A673 (cell line): ENCODE measurements around the gene NQO2. TPM values are rescaled to one million over a fixed set of nuclear protein-coding genes. Genes with fewer than 3 reads are reported as not detected.
A peak's percentile ranks its signal among the peaks of the same experiment; 100 is the strongest.

Experiments used
- BruUV-seq: library from RNA; stranded (reverse); fragments of 400-500 nt; replicated peaks from 2 replicates; lab custom pipeline; 2021; lab: Mats Ljungman, UMichigan
- CTCF ChIA-PET: fragments of 300-600 bp; sonication (Branson Sonifier 250); formaldehyde crosslinking; loops from one replicate; lab custom pipeline; 2022; ENCODE audit warnings: antibody characterized with exemption; lab: Charles Lee
- POLR2A ChIA-PET: fragments of 300-600 bp; sonication (Branson Sonifier 250); formaldehyde crosslinking; loops from one replicate; lab custom pipeline; 2022; ENCODE audit warnings: antibody characterized with exemption; ENCODE audit not compliant: low non-redundant PET; lab: Charles Lee
- DNase-seq: peaks from one replicate; pipeline ENCODE4 v3.0.0-alpha.2; 2015; ENCODE audit warnings: low spot score
- H3K27ac ChIP-seq: fragments of 200-600 bp; sonication (generic); 2 replicates; pipeline ENCODE4 v1.5.1; 2016; ENCODE audit warnings: mixed run types, low read depth, mild to moderate bottlenecking, mixed read lengths, antibody characterized with exemption, low read length; ENCODE audit not compliant: poor library complexity, severe bottlenecking
- H3K27me3 ChIP-seq: fragments of 200-600 bp; sonication (generic); replicated peaks from 2 replicates; pipeline ENCODE4 v1.6.1; 2017; ENCODE audit warnings: mixed run types, low read depth, mild to moderate bottlenecking, mixed read lengths, antibody characterized with exemption, low read length; ENCODE audit not compliant: insufficient read depth, poor library complexity
- H3K36me3 ChIP-seq: fragments of 200-600 bp; sonication (generic); 2 replicates; pipeline ENCODE4 v1.6.1; 2016; ENCODE audit warnings: mixed run types, mild to moderate bottlenecking, mixed read lengths, antibody characterized with exemption, low read length; ENCODE audit not compliant: insufficient read depth, poor library complexity, severe bottlenecking
- H3K4me1 ChIP-seq: fragments of 200-600 bp; sonication (generic); 2 replicates; pipeline ENCODE4 v1.6.1; 2017; ENCODE audit warnings: mixed run types, mild to moderate bottlenecking, mixed read lengths, antibody characterized with exemption, low read length; ENCODE audit not compliant: insufficient read depth, poor library complexity, severe bottlenecking
- H3K4me3 ChIP-seq: fragments of 200-600 bp; sonication (generic); 2 replicates; pipeline ENCODE4 v1.5.1; 2016; ENCODE audit warnings: low read depth, mixed run types, mild to moderate bottlenecking, mixed read lengths, low read length; ENCODE audit not compliant: poor library complexity, severe bottlenecking
- H3K9me3 ChIP-seq: fragments of 200-600 bp; sonication (generic); 2 replicates; pipeline ENCODE4 v1.6.1; 2016; ENCODE audit warnings: mixed run types, low read depth, mild to moderate bottlenecking, mixed read lengths, antibody characterized with exemption, low read length; ENCODE audit not compliant: poor library complexity, severe bottlenecking
- CTCF ChIP-seq: fragments of 300-800, 200-600 bp; sonication (generic); conservative IDR thresholded peaks from 2 replicates; pipeline ENCODE4 v1.5.1; 2017; ENCODE audit warnings: low read depth, mild to moderate bottlenecking, antibody characterized with exemption, low read length, moderate library complexity, mixed read lengths
- EZH2 ChIP-seq: fragments of 200-600 bp; sonication (generic); IDR thresholded peaks from 2 replicates; pipeline ENCODE4 v1.6.1; 2017; ENCODE audit warnings: borderline replicate concordance, low read depth, mild to moderate bottlenecking, mixed read lengths, antibody characterized with exemption, low read length; ENCODE audit not compliant: poor library complexity, severe bottlenecking
- intact Hi-C: fragments of 100-400 bp; cut with micrococcal nuclease; formaldehyde crosslinking; loops from one replicate; pipeline ENCODE4 v1.10.0; 2022; ENCODE audit not compliant: unreplicated experiment
- total RNA-seq: library from RNA; stranded (reverse); gene quantifications from 2 replicates; pipeline ENCODE4 v1.2.3, GENCODE V29; 2021

NQO2 gene
- total RNA-seq, 1 experiment from 2014 or later, result 97.3 TPM

DNA sequence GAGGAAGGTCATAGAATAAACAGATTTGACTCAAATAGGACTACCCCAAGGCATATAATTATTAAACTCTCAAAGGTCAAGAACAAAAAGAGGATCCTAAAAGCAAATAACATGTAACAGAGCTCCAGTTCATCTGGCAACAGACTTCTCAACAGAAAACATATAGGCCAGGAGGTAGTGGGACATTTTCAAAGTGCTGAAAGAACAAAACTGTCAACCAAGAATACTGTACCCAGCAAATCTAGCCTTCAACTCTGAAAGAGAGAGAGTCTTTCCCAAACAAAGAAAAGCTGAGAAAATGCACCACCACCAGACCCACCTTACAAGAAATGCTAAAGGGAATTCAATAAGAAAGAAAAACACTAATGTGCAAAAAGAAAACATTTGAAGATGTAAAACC is 11.9 kb downstream of the NQO2 start:
- peaks cover 18% of the 10 kb centered on the region for H3K9me3 ChIP-seq
- H3K27ac ChIP-seq, result no peak overlapping the region
- BruUV-seq, result no TSS peak
- no peak for DNase-seq
- intact Hi-C loops, result no loop called here
- no peaks in the 10 kb centered on the region for H3K4me1 ChIP-seq
- no peak for TF ChIP-seq EZH2
- no peak for TF ChIP-seq CTCF
- POLR2A ChIA-PET, result no interaction called here
- no peaks in the 10 kb centered on the region for H3K27me3 ChIP-seq
- peaks cover 59% of the 10 kb centered on the region for H3K36me3 ChIP-seq
- CTCF ChIA-PET, result no interaction called here
- H3K4me3 ChIP-seq, result no peak overlapping the region

GRCh38 chr6:3013486-3013885 is 13.8 kb downstream of the NQO2 start:
- intact Hi-C loops, result no loop called here
- no TSS peak for BruUV-seq
- CTCF ChIA-PET, result no interaction called here
- no peaks in the 10 kb centered on the region for H3K4me1 ChIP-seq
- POLR2A ChIA-PET, result interaction anchor here (0.5 kb wide), 1 partner anchor 9 kb away, joined by 4 read pairs; no protein-coding TSS in a partner anchor
- H3K4me3 ChIP-seq, result no peak overlapping the region
- H3K27ac ChIP-seq, result peak overlapping the region; percentile 23
- TF ChIP-seq CTCF (no peak), EZH2 (no peak)
- no peak for DNase-seq
- H3K9me3 ChIP-seq, result peaks cover 18% of the 10 kb centered on the region
- no peaks in the 10 kb centered on the region for H3K27me3 ChIP-seq
- H3K36me3 ChIP-seq, result peaks cover 53% of the 10 kb centered on the region

DNA sequence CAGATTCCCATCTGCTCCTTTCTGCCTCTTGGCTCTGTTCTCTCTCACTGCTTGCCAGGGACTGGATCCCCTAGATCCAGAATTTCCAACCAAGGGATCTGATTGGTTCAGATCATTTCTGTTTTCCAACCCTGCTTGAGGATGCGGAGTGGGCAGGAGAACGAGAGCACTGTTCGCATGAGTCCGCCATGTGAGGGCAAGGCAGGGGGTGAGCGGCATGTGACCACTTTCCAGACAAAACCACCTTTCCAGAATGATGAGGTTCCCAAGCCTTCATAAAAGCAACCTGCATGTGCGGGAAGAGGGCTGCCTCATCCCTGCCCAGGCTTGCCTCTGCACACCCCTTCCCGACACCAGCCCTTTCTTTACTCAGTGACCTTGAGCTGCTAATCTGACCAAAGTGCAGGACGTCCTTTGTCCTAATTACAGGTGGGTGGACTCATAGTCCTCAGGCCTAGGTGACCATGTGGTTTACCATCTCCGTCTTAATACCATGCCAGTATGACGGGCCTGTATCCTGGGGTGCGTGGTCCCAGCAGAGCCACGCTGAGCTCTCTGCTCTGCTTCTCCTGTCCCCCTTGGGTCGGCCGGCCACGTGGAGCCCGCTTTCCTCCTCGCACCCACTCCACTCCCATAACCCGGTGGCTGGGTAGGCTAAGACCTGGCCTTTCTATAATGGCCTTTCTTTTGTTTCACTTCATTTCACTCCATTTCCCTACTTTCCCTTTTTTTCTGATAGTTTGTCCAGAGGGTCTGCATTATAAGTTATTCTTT is 14.4 kb downstream of the NQO2 start:
- CTCF ChIA-PET, result no interaction called here

GRCh38 chr6:3014675-3015066 is 15.0 kb downstream of the NQO2 start:
- Histone ChIP-seq H3K9me3 (peaks cover 18% of the 10 kb centered on the region), H3K36me3 (peaks cover 59% of the 10 kb centered on the region), H3K27me3 (no peaks in the 10 kb centered on the region), H3K4me1 (peaks cover 3% of the 10 kb centered on the region), H3K4me3 (no peak overlapping the region), H3K27ac (no peak overlapping the region)
- ChIA-PET POLR2A (no interaction called here), CTCF (no interaction called here)
- no peak for DNase-seq
- TF ChIP-seq EZH2 (no peak), CTCF (no peak)
- intact Hi-C loops, result no loop called here
- BruUV-seq, result no TSS peak

More for the DNA sequence above, 14.4 kb downstream of the NQO2 start:
- H3K9me3 ChIP-seq, result peaks cover 18% of the 10 kb centered on the region
- TF ChIP-seq EZH2, result no peak
- H3K4me1 ChIP-seq, result no peaks in the 10 kb centered on the region
- H3K36me3 ChIP-seq, result peaks cover 59% of the 10 kb centered on the region
- peak overlapping the region; percentile 23 for H3K27ac ChIP-seq
- no TSS peak for BruUV-seq
- H3K4me3 ChIP-seq, result no peak overlapping the region
- no peaks in the 10 kb centered on the region for H3K27me3 ChIP-seq
- no peak for DNase-seq
- intact Hi-C loops, result no loop called here
- POLR2A ChIA-PET, result interaction anchor here (0.5 kb wide), 1 partner anchor 8 kb away, joined by 4 read pairs; no protein-coding TSS in a partner anchor
